Head of caudate nucleus (tissue), 42 donors: ENCODE data around the gene PCSK4.
"Not testable (repeated sequence)": the region's sequence is repeated elsewhere in the genome, so short reads cannot be mapped to it uniquely, and the experiment has no call there.

Experiments
- DNase-seq, 42 donors: peaks; one replicate each; pipeline versions ENCODE4 v3.0.0 to v3.0.0-alpha.2; 2020 to 2021; ENCODE audit warnings: mixed read lengths in 7 of 42
- intact Hi-C: fragments of 100-400 bp; cut with DNase I; formaldehyde crosslinking; loops from one replicate; pipeline ENCODE4 v1.15.0; 2022

The PCSK4 gene

DNA sequence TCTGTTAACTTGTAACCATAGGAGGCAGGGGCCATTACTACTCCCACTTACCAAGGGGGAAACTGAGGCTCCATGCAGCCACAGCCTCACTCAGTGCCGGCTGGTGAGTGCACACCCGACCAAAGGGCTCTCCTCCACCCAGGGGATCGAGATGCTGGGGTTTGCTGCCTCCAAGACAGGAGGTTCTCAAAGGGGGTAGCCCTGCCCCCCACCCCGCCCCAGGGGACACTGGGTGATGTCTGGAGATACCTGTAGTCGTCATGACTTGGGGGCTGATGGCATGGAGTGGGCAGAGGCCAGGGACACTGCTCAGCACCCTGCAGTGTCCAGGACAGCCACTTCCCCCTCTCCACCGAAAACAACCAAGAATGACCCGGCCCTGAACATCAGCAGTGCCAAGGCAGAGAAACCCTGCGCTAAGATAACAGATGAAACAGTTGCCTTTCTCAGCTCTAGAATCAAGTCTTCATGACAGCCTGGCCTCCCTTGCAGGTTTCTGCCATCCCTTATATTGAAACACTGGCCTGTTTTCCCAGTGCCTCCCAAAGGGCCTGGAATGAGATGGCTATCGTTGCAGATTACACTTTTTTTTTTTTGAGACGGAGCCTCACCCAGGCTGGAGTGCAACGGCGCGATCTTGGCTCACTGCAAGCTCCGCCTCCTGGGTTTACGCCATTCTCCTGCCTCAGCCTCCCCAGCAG lies 4.1 kb upstream of the PCSK4 start:
- no peak for DNase-seq
- intact Hi-C loops = no loop called here

DNA sequence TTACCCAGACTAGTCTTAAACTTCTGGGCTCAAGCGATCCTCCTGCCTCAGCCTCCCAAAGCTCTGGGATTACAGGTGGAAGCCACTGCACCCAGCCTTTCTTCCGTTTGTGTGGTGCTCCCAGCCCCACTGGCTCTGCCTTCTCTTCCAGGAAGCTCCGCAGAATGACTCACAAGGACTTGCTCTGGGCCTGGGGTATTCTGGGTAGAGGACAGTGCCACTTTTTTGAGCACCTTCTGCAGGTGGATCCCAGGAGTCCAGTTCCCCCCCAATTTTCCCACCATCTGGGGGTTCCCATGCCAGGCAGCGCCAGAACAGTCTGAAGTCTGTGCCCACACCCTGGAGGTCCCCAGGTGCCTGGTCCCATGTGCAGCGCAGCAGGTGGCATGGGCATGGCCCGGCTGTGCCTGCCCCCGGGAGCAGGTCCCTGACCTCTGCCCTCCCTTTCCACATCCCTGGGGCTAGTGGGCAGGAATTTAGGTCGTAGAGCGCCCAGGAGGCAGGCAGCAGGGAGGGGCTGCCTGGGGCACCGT lies 2.4 kb upstream of the PCSK4 start:
- DNase-seq = no peak
- intact Hi-C loops = no loop called here

DNA sequence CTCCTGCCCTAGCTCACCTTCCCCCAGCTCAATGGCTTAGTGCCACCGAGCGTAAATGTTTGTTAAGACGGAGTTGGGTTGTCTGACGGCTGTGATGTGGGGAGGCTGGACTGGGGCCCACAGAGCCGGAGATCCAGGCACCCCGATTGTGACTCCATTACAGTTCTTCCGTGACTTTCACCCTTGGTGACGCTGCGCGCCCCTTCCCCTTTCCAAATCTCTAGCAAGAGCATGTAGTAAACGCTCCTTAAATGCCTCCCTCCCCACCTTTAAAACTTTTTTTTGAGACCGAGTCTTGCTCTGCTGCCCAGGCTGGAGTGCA lies 1.7 kb upstream of the PCSK4 start:
- intact Hi-C loops = loop anchor here (2.0 kb wide), 1 partner anchor 17 kb away; no protein-coding TSS in a partner anchor
- DNase-seq = no peak

DNA sequence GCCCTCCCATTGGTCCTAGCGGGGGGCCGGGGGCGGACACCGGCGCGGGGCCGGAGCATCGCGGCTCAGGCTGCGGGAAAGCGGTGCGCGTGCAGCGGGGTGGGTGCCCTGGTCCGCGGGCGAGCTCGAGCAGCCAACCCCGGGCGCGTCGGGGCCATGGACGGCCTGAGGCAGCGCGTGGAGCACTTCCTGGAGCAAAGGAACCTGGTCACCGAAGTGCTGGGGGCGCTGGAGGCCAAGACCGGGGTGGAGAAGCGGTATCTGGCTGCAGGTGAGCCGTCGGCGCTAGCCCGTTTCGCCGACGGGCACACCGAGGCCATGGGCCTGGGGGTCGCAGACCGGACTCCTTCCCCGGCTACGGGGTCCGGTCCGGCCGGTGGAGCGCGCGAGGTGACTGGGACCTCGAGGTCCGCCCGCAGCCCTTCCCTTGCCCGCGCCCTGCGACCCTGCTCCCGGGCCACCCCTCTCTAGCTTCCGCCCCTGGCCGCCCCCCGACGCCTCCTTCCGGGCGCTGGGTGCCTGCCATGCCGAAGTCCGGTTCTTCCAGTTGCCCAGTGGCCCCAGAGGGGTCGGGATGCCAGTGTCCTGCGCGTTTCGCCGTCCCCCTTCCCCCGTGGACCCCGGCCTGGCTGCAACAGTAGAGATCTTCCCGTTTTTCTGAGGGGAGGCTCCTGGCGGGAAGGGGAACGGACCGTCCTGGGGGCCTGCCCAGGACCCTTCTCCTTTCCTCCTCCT lies 1.1 kb upstream of the PCSK4 start, which contains the start of gene REEP6:
REEP6 (plus strand) TSS at position 68 of the 735 bp plus-strand sequence; CDS start at position 157, 89 bp downstream.
- no peak for DNase-seq
- intact Hi-C loops = loop anchor here (2.0 kb wide), 1 partner anchor 18 kb away; no protein-coding TSS in a partner anchor

DNA sequence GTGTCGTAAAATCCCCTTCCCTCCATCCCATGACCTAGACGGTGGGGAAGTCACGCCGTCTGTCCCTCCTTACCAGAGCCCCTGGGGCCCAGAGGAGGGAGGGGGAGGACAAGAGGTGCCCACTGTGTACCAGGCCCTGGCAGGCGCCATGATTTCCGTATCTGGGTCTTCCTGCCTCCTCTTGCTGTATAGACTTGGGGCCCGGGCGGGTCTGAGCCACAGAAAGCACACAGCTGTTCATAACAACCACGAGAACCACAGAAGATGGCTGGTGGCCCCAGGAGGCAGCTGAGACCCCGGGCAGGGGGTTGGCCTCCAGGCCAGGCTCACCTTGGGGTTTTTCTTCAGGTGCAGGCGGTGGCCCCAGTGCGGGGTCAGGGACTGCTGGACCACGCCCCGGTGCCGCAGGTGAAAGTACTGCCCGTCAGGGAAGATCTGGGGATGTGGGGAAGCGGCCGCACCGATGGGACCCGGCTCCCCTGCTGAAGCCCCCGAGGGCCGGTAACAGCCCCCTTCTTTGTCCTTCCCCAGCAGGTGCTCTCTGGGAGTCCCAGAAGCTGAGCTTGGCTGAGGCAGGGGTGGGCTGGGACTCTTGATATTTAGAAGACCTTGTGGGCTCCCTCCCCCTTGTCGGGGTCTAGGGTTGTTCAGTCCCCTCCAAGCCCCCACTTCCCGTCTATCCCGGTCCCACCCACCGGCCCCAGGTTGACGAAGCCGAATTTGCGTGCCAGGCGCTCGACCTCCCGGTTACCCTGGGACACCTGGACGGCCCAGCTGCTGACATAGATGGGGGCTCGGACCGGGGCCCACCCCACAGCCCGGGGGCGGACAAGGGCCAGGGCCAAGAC lies 463 bp downstream of the PCSK4 start:
- no peak for DNase-seq
- intact Hi-C loops = loop anchor here (2.0 kb wide), 1 partner anchor 19 kb away; no protein-coding TSS in a partner anchor

DNA sequence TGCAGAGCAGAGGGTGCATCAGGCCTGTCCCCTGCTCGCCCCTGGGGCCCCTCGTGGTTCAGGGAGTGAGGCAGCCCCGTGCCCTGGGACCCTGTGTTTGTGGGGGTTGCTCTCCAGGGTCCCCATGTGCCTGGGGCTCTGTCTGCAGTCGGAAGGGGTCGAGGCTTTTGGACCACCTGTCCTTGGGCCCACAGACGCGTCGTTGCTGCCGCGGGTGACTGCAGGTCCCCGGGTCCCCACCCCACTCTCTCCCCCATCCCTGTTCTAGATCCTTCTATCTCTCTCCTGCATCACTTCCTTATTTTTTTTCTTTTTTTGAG lies 1.9 kb downstream of the PCSK4 start:
- intact Hi-C loops = no loop called here
- no peak for DNase-seq

DNA sequence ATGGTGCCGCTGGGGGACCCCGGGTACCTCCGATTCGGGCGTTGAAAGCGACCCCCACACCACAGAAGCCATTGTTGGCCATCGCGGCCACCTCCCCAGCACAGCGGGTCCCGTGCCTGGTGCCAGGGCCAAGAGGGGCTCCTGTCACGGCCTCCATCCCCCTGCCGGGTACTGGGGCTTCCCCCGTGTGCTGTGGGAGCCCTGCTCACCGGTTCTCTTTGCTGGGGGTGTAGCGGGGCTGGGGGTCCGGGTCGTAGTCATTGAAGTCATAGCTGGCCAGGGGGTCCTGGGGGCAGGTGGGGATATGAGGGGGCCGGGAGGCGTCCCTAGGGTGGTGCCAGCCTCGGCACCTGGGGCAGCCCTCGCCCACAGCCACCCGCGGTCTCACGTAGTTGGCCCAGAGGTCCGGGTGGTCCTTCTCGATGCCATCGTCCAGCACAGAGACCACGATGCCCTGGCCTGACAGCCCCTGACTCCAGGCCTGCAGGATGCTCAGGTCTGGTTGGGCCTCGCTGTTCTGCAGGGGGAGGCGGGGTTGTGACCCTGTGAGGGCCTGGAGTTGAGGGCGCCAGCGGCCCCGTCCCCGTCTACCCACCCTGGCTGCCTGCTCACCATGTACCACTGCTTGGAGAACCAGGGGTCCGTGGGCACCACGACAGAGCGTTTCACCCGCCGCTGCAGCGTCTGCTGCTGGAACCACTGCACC lies 2.4 kb downstream of the PCSK4 start:
- DNase-seq = no peak
- intact Hi-C loops = no loop called here

DNA sequence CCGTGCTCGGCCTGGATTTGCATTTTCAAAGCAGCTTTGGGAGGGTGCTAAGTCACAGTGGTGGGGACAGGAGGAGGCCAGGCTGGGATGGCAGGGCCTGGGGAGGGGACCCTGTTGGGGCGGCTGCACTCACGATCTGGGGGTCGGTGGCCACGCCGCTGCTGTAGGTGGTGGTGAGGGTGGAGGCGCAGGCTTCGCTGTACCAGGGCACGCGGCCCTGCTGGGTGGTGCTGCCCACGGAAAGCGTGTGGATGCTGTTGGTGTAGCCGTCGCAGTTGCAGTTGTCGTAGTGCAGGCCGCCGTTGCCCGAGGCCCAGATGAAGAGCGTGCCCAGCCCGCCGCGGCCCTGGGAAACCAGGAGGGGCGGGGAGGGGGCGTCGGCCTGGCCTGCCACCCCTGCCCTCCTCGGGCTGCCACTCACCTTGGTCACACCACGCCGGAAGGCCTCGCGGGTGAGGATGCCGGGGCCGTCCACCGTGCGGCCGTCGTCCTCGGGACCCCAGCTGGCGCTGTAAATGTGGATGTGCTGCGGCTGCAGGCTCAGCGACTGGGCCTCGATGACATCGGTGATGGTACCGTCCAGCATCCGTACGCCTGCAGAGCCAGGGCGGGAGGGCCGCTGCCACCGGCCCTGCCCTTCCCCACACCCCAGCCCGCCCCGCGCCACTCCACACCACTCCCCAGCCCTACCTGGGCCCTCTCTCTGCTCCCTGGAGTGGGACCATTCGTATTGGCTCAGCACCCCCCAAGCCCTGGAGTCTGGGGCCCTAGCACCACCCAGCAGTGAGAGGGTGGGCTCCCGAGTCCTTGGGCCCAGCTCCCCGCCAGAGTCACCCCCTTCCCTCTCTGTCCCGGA lies 3.2 kb downstream of the PCSK4 start:
- intact Hi-C loops = no loop called here
- DNase-seq = no peak

DNA sequence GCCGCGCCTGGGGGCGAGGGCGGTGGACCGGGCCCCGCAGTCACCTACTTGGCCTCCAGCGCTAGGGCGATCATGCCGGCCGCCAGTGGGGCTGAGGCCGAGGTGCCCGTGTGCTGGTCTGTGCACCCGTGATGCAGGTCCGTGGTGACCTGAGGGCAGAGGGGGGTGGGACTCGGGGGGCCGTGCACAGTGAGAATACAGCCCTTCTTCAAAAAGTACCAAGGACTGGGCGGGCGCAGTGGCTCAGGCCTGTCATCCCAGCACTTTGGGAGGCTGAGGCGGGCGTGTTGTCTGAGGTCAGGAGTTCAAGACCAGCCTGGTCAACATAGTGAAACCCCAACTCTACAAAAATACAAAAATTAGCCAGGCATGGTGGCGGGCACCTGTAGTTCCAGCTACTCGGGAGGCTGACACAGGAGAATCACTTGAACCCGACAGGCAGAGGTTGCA lies 6.1 kb downstream of the PCSK4 start:
- DNase-seq = no peak
- intact Hi-C loops = no loop called here

DNA sequence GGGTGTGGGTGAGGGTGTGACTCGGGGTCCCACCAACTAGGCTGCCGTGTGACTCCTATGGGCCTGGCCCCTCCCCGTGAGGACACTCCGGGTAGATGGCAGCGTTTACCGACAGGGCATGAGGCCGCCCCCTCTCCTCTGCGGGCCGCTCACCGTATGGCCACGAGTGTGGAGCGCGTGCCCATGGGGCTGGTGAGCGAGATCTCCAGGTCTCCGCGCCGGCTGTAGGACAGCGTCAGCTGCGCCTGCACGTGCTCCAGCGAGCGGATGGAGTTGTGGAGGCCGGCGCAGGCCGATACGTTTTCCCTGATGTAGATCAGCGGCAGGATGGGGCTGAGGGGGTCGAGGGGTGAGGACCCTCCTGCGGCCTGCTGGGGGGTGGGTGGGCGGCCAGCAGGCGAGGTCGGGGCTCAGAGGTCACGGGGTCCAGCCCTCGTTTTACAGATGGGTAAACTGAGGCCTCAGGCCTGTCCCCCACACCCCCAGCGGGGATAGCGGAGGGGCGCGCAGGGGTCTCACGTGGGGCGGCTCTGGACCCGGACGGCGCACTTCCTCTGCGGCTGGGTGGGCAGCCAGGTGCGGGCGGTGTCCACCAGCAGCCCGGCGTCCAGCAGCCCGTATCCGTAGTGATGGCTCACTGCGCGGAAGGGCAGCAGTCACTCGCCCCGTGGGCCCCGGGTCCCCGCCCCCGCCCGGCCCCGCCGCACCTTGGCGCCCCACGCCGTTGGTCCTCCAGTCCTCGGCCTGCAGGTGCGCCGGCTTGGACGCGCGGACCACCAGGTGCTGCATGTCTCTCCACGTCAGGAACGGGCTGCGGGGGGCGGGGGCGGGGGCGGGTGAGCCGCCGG lies 6.8 kb downstream of the PCSK4 start:
- peak in 1 of 42 donors; percentile 4 for DNase-seq
- intact Hi-C loops = no loop called here

DNA sequence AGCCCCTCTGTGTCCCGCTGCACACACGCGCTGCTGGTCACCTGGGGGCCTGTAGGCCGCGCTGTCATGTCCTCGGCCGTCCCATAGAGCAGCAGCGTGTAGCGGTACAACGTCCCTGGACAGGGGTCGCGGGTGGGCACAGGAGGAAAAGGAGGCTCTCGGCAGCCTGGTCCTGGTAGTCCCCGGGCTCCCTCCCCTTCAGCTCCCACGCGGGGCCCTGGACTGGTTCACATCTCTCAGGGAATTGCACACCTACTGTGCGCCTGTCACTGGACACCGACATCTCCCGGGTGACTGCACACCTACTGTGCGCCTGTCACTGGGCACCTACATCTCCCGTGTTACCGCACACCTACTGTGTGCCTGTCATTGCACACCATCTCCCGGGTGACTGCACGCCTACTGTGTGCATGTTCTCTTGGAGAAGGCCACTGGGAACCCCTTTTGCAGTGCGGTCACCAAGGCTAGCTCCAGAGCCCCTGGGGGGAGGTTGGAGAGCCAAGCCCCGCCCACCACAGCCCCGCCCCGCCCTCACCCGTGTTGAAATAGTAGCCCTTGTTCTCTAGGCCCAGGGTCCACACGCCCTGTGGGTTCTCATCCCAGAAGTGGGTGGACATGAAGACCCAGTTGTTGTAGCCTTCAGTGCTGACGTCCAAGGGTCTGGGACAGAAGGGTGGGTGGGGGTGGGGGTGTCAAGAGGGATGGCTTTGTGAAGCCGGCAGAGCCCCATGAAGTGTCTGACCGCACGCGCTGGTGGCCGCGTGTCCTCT lies 7.6 kb downstream of the PCSK4 start:
- intact Hi-C loops = no loop called here
- DNase-seq = peak in 1 of 42 donors; percentile 4

DNA sequence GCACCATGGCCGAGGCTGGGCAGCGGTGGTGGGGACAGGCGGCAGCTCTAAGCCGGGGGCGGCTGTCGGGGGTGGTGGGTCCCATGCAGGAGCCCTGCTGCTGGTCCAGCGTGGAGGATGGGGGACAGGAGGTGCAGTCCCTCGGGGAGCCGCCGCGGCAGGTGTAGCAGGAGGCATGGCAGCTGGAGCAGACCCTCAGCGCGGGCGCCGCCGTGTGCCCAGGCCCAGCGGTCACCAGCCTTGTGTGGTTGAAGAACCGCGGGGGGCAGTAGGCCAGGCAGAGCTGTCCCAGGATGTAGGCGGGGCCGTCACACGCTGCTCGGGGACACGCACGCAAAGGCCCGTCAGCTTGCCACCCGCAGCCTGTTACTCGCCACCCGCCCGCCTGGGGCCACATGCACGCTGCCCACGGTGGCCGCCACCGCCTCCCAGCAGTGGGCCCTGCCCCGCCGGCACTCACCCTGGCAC lies 8.2 kb downstream of the PCSK4 start:
- peak in 1 of 42 donors; percentile 4 for DNase-seq
- intact Hi-C loops = no loop called here

DNA sequence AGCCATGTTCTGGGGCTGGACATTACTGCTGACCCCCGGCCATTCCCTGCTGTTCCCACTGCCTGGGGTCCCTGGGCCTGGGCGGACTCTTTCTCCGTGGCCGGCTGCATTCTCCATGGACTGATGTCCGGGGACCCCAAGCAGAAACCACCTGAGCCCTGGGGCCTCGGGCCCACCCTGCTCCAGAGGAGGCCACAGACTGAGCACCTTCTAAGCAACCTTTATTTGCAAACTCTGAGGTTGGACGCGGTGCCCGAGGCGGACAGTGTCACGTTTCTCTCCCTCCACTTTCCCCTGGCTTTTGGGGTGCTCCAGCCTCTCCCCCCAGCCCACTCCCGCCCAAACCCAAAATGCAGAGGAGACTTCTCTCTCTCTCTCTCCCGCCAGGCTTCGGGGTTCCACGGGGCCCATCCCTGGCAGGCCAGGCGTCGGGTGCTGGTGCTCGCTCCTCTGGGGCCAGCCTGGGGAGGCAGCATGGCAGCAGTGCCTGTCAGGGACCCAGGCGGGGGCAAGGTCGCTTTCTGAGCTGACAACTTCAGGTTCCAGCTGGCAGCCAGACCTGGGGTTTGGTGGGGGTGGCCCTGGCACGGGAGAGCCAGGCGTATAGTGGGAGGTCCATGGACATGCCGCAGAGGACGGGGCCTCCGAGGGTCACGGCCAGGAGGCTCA lies 8.8 kb downstream of the PCSK4 start:
- DNase-seq = no peak
- intact Hi-C loops = no loop called here

DNA sequence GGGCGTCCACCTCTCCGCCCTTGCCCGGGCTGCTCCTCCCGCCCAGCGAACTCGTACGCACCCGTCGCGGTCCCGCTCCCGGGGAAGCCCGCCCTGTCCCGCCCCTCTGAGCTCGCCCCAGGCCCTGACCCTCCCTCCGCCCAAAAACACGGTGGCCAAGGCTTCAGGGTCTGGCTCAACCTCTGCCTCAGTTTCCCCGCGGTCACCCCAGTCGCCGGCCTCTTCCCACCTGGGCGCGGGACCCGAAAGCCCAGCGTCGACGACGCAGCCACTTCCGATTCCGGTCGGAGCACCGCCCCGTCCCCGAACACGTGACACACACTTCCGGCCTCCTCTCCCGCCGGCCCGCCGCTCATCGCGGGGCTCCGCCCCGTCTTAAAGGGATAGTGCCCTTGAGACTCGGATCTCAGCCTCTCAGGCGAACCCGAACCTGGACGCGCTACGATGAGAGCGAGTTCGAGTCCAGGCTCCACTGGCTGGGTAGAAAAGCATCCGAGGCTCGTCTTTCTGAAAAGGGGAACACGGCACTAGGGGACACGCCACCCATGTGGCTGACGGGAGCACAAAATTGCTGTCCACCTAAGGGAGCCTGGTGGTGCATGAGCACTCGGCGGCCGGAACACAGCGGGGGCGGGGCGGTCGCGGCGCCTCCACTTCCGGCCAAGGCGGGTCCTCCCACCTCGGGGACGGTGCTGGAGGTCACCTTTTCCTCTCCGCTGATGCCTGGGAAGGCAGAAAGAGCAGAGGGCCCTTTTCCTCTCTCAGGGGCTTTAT lies 11.0 kb downstream of the PCSK4 start, which contains the start of gene C19orf25:
C19orf25 (minus strand) TSS at position 282 of the 774 bp plus-strand sequence. CDS start 312 bp downstream, outside the sequence.
- peak; percentile 89 to 99 (median 96) for DNase-seq
- intact Hi-C loops = no loop called here

DNA sequence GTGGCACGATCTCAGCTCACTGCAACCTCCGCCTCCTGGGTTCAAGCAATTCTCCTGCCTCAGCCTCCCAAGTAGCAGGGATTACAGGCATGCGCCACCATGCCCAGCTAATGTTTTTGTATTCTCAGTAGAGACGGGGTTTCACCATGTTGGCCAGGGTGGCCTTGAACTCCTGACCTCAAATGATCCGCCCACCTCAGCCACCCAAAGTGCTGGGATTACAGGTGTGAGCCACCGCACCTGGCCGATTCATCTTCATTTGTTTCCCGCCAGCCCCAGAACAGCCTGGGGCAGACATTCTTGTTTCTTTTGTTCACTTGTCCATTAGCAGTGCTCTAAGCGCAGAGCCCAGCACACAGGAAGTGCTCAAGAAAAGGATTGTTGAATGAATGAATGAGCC lies 13.1 kb downstream of the PCSK4 start:
- intact Hi-C loops, DNase-seq: not testable (repeated sequence)
